B cell (primary cell): ENCODE data around the gene SIAH2. TPM values are rescaled to one million over a fixed set of nuclear protein-coding genes. Genes with fewer than 3 reads are reported as not detected.

Experiments
- ATAC-seq: fragments of 200-7000 bp; cut with Tn5 transposase; one replicate; pipeline ENCODE4 v1.10.0; 2021; ENCODE audit warnings: low read depth, mild to moderate bottlenecking, moderate number of reproducible peaks, moderate library complexity
- CTCF ChIA-PET: fragments of 350-600 bp; sonication (Branson Sonifier 250); formaldehyde crosslinking; loops from one replicate; lab custom pipeline; 2021; ENCODE audit warnings: antibody characterized with exemption, inconsistent platforms; lab: Charles Lee
- POLR2A ChIA-PET: fragments of 350-600 bp; sonication (Branson Sonifier 250); formaldehyde crosslinking; loops from one replicate; lab custom pipeline; 2021; ENCODE audit warnings: antibody characterized with exemption; lab: Charles Lee
- DNase-seq: peaks from one replicate; pipeline ENCODE4 v3.0.0; 2013
- H2AFZ ChIP-seq: 2 replicates; pipeline ENCODE4 v1.6.1; 2012; ENCODE audit warnings: mild to moderate bottlenecking, low read depth, low read length; ENCODE audit not compliant: insufficient read depth, poor library complexity, severe bottlenecking
- H3K27ac ChIP-seq, 2 donors: 1 replicate in 1 of 2; 2 replicates in 1 of 2; pipeline ENCODE4 v1.5.1; 2012 to 2013; ENCODE audit warnings: low read length in 2 of 2, mild to moderate bottlenecking in 2 of 2, moderate library complexity in 1 of 2
- H3K27me3 ChIP-seq, 4 experiments: fragments of 200-600 bp in 1 of 4; sonication (generic) in 1 of 4; replicated peaks in 1 of 4; 1 replicate in 2 of 4; 2 replicates in 2 of 4; pipeline versions ENCODE4 v1.6.1 to v1.7.0; 2013 to 2016; ENCODE audit warnings: low read length in 3 of 4, mild to moderate bottlenecking in 2 of 4, mixed read lengths in 1 of 4, moderate library complexity in 1 of 4; ENCODE audit not compliant: insufficient read depth in 4 of 4, control insufficient read depth in 3 of 4; ENCODE audit errors: control extremely low read depth in 1 of 4
- H3K36me3 ChIP-seq, 2 experiments: replicated peaks in 1 of 2; 1 replicate in 1 of 2; 2 replicates in 1 of 2; pipeline versions ENCODE4 v1.6.1 to v1.7.1; 2013; ENCODE audit warnings: low read length in 1 of 2; ENCODE audit not compliant: insufficient read depth in 2 of 2, control insufficient read depth in 1 of 2; ENCODE audit errors: control extremely low read depth in 1 of 2, extremely low read depth in 1 of 2
- H3K4me1 ChIP-seq, 2 donors: fragments of 200-600 bp in 1 of 2; sonication (generic) in 1 of 2; 1 replicate in 1 of 2; 2 replicates in 1 of 2; pipeline versions ENCODE4 v1.5.1 to v1.6.1; 2013 to 2017; ENCODE audit warnings: low read length in 2 of 2; ENCODE audit not compliant: control insufficient read depth in 2 of 2, insufficient read depth in 2 of 2
- H3K4me2 ChIP-seq: replicated peaks from 2 replicates; pipeline ENCODE3; 2012; ENCODE audit warnings: mild to moderate bottlenecking, low read depth, low read length; ENCODE audit not compliant: poor library complexity, severe bottlenecking
- H3K4me3 ChIP-seq, 5 experiments: fragments of 200-600 bp in 1 of 5; sonication (generic) in 1 of 5; 1 replicate in 3 of 5; 2 replicates in 2 of 5; pipeline versions ENCODE4 v1.5.1 to v1.7.0; 2011 to 2016; ENCODE audit warnings: low read length in 4 of 5, mild to moderate bottlenecking in 4 of 5, low read depth in 2 of 5, control low read depth in 1 of 5, moderate library complexity in 1 of 5; ENCODE audit not compliant: insufficient read depth in 1 of 5; ENCODE audit errors: control extremely low read depth in 1 of 5, extremely low read depth in 1 of 5
- H3K79me2 ChIP-seq: fragments of 200-600 bp; sonication (generic); one replicate; pipeline ENCODE4 v1.6.0; 2016; ENCODE audit warnings: low read length; ENCODE audit not compliant: control insufficient read depth, insufficient read depth
- H3K9ac ChIP-seq: fragments of 200-600 bp; sonication (generic); 2 replicates; pipeline ENCODE4 v1.6.1; 2017; ENCODE audit warnings: mild to moderate bottlenecking, low read length, moderate library complexity
- H3K9me3 ChIP-seq, 3 donors: one replicate each; pipeline versions ENCODE4 v1.6.1 to v1.7.1; 2013; ENCODE audit warnings: low read length in 2 of 3; ENCODE audit not compliant: control insufficient read depth in 2 of 3, insufficient read depth in 1 of 3; ENCODE audit errors: control extremely low read depth in 1 of 3
- H4K20me1 ChIP-seq: 2 replicates; pipeline ENCODE4 v1.6.0; 2012; ENCODE audit warnings: mild to moderate bottlenecking, low read length; ENCODE audit not compliant: insufficient read depth, control insufficient read depth, poor library complexity, severe bottlenecking
- H3K27ac Mint-ChIP-seq: one replicate; pipeline ENCODE4 v1.8.0; 2021; ENCODE audit warnings: mixed read lengths
- H3K27me3 Mint-ChIP-seq: one replicate; pipeline ENCODE4 v1.8.0; 2021; ENCODE audit warnings: mixed read lengths
- H3K4me1 Mint-ChIP-seq: one replicate; pipeline ENCODE4 v1.8.0; 2021; ENCODE audit warnings: mixed read lengths
- H3K4me3 Mint-ChIP-seq: one replicate; pipeline ENCODE4 v1.8.0; 2021; ENCODE audit warnings: mixed read lengths
- H3K9me3 Mint-ChIP-seq: one replicate; pipeline ENCODE4 v1.8.0; 2022; ENCODE audit warnings: mixed read lengths; ENCODE audit not compliant: insufficient read depth
- EZH2 ChIP-seq: IDR thresholded peaks from 2 replicates; pipeline ENCODE4 v1.6.1; 2012; ENCODE audit warnings: borderline replicate concordance, low read depth, mild to moderate bottlenecking, moderate library complexity, low read length; ENCODE audit not compliant: insufficient read depth, poor library complexity, severe bottlenecking
- WGBS: methylation state at CpG from one replicate; pipeline ENCODE4 v1.1.5; 2013; ENCODE audit warnings: missing lambda C conversion rate; ENCODE audit not compliant: insufficient coverage; 5-methylcytosine and 5-hydroxymethylcytosine counted together
- intact Hi-C: fragments of 100-400 bp; cut with micrococcal nuclease; formaldehyde crosslinking; loops from one replicate; pipeline ENCODE4 v1.10.0; 2022
- polyA plus RNA-seq: library from polyadenylated mRNA; depleted of rRNA; stranded (reverse); fragments of >200 nt; gene quantifications from 2 replicates; pipeline ENCODE4 v1.2.3, GENCODE V29; 2012
- total RNA-seq, 2 donors: library from RNA; stranded (reverse); fragments of 120-200 nt in 1 of 2; gene quantifications; 1 replicate in 1 of 2; 2 replicates in 1 of 2; pipeline versions ENCODE4 v1.2.3 to v1.2.4, GENCODE V29; 2013 to 2022
- TF ChIP-seq, protein P1 (sequence below): fragments of 200-600 bp; IDR thresholded peaks from one replicate; pipeline ENCODE4 v1.8.0; 2022; ENCODE audit warnings: antibody characterized with exemption, mild to moderate bottlenecking

Gene SIAH2
- total and polyA plus RNA-seq, 2 donors (not counting 1 experiment from before 2014, with no cell fraction given): 22.3 to 83.4 TPM

DNA sequence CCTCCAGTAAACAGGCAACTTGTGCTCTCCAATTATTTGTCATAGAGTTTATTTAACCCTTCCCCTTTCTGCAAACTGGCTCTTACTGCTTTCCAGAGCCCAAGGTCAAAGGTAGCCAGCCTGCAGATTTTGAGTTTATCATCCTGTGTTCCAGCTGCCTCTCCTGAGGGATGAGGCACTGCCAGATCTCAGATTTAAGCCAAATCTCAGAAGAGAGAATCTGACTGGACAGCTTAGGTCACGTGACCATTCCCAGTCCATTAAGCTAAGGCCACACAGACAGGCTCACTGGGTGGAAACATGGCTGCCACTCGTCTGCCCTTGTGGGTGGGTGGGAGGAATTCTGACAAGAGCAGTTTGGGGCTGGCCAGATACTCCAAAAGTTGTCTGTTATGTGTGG, 8.6 kb upstream of the SIAH2 start:
- POLR2A ChIA-PET: no interaction called here
- Histone ChIP-seq H3K9me3 (no peaks in the 10 kb centered on the region), H3K36me3 (no peaks in the 10 kb centered on the region), H3K9ac (no peak overlapping the region), H4K20me1 (no peaks in the 10 kb centered on the region), H3K27ac (no peak overlapping the region), H3K79me2 (no peaks in the 10 kb centered on the region), H2AFZ (no peak overlapping the region), H3K27me3 (no peaks in the 10 kb centered on the region), H3K4me3 (no peak overlapping the region), H3K4me2 (no peak overlapping the region), H3K4me1 (peaks cover under 1 to 3% of the 10 kb centered on the region in 2 donors)
- no peaks in the 10 kb centered on the region for H3K9me3 Mint-ChIP-seq
- H3K27ac Mint-ChIP-seq: no peak overlapping the region
- peaks cover 4% of the 10 kb centered on the region for H3K4me1 Mint-ChIP-seq
- intact Hi-C loops: no loop called here
- no peak for ATAC-seq
- H3K4me3 Mint-ChIP-seq: no peak overlapping the region
- no peak for TF ChIP-seq EZH2
- TF ChIP-seq, protein P1, sequence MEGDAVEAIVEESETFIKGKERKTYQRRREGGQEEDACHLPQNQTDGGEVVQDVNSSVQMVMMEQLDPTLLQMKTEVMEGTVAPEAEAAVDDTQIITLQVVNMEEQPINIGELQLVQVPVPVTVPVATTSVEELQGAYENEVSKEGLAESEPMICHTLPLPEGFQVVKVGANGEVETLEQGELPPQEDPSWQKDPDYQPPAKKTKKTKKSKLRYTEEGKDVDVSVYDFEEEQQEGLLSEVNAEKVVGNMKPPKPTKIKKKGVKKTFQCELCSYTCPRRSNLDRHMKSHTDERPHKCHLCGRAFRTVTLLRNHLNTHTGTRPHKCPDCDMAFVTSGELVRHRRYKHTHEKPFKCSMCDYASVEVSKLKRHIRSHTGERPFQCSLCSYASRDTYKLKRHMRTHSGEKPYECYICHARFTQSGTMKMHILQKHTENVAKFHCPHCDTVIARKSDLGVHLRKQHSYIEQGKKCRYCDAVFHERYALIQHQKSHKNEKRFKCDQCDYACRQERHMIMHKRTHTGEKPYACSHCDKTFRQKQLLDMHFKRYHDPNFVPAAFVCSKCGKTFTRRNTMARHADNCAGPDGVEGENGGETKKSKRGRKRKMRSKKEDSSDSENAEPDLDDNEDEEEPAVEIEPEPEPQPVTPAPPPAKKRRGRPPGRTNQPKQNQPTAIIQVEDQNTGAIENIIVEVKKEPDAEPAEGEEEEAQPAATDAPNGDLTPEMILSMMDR: no peak
- WGBS: 100% methylated on average over 2 of the region's 2 CpGs
- CTCF ChIA-PET: interaction anchor here (2.0 kb wide), 1 partner anchor 16 kb away, joined by 7 read pairs; no protein-coding TSS in a partner anchor
- no peak for DNase-seq
- peaks cover 3% of the 10 kb centered on the region for H3K27me3 Mint-ChIP-seq

DNA sequence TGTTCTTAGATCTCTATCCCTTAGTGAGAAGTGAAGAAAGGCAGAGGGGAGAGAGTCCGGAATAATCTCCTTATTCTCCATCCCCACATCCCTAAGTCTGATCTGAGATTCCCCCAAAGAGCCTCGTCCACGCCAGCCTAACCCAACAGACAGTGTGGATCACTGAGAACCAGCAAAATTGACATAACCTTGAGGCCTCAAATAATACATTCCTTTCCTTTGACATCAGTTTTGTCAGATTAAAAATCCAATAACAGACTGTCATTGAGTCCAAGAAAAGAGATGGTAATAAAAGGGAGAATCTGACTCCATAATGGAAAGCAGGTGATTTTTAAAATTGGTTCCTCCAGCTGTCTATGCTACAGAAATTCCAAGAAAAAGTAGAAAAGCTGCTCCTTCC, 7.7 kb upstream of the SIAH2 start:
- ChIA-PET POLR2A (no interaction called here), CTCF (interaction anchor here (2.0 kb wide), 1 partner anchor 17 kb away, joined by 7 read pairs; no protein-coding TSS in a partner anchor)
- Mint-ChIP-seq H3K27me3 (peaks cover 7% of the 10 kb centered on the region), H3K4me3 (no peak overlapping the region), H3K27ac (peak overlapping the region; percentile 57), H3K4me1 (peaks cover 14% of the 10 kb centered on the region), H3K9me3 (no peaks in the 10 kb centered on the region)
- intact Hi-C loops: no loop called here
- TF ChIP-seq, protein P1: no peak
- TF ChIP-seq EZH2: no peak
- Histone ChIP-seq H3K27me3 (no peaks in the 10 kb centered on the region), H3K79me2 (no peaks in the 10 kb centered on the region), H3K4me3 (no peak overlapping the region), H4K20me1 (no peaks in the 10 kb centered on the region), H3K36me3 (no peaks in the 10 kb centered on the region), H3K4me2 (no peak overlapping the region), H2AFZ (no peak overlapping the region), H3K9ac (no peak overlapping the region), H3K4me1 (peaks cover 9 to 13% of the 10 kb centered on the region in 2 donors), H3K9me3 (no peaks in the 10 kb centered on the region), H3K27ac (no peak overlapping the region)
- 100% methylated on average over 2 of the region's 3 CpGs for WGBS
- DNase-seq (no peak), ATAC-seq (no peak)
